ENCODE results near the gene CDH16.
A peak's percentile ranks its signal among the peaks of the same experiment; 100 is the strongest.

Gene CDH16

DNA sequence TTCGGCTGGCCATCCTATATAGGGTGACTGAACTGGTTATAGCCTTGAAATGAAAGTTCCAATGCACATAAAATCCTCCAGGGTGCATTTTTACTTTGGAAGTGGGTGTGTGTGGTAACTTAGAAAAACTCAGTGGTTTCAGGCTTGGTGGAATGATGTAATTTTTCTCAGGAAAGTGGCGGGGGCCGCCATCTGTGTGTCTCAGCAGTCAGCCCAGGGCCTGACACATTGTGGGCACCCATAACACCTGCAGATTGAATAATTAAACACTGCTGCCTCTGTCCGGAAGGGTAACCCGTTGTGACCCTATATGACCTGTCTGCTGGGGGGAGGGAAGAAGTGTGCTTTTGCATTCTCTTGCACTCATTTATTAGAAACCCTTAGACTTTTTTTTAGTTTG lies 40.6 kb downstream of the CDH16 start:
- DNase-seq, result no peak
- H3K9me3 ChIP-seq (ENCODE audit: severe bottlenecking), result no peaks in the 10 kb centered on the region
- no peak overlapping the region for H3K27ac ChIP-seq
- TF ChIP-seq, protein P1, sequence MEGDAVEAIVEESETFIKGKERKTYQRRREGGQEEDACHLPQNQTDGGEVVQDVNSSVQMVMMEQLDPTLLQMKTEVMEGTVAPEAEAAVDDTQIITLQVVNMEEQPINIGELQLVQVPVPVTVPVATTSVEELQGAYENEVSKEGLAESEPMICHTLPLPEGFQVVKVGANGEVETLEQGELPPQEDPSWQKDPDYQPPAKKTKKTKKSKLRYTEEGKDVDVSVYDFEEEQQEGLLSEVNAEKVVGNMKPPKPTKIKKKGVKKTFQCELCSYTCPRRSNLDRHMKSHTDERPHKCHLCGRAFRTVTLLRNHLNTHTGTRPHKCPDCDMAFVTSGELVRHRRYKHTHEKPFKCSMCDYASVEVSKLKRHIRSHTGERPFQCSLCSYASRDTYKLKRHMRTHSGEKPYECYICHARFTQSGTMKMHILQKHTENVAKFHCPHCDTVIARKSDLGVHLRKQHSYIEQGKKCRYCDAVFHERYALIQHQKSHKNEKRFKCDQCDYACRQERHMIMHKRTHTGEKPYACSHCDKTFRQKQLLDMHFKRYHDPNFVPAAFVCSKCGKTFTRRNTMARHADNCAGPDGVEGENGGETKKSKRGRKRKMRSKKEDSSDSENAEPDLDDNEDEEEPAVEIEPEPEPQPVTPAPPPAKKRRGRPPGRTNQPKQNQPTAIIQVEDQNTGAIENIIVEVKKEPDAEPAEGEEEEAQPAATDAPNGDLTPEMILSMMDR (IDR thresholded peaks at IDR 0.05; ENCODE audit: low read depth, low read length), result no peak
- H3K27me3 ChIP-seq (ENCODE audit: insufficient read depth, low read depth, severe bottlenecking), result no peaks in the 10 kb centered on the region
- no peak overlapping the region for H3K4me3 ChIP-seq (ENCODE audit: low read depth, low read length)
- H3K36me3 ChIP-seq, result 0 out of 2 replicates have a peak, but pooled peaks cover under 1% of the 10 kb centered on the region

DNA sequence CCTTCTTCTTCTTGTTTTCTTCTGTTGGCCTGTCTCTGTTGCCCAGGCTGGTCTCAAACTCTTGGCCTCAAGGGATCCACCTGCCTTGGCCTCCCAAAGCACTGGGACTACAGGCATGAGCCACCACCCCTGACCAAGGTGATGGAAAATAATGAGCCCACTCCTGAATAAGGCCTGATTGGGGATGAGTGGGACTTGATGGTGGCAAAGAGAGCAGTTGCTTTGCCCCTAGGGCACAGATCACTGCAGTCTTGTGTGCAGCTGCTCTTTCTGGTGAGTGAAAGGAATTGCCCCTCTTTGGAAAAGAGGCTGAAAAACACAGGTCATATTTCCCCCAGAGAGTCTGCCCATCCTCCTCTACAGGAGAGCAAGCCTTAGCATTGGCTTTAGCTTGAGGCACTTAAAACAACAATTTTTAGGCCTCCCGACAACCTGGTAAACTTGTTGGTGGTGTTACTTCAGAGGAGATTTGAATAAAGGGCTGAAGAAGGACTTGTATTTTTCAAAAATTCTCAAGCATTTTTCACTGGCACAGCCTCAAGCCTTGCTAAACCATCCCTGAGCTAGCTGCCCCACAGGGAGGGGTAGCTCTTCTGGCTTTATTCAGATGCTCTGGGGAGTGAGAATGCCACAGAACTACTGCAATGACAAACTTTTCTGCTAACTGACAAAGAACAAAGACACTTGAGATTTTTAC lies 44.5 kb downstream of the CDH16 start:
- Histone ChIP-seq H3K36me3 (no peaks in the 10 kb centered on the region), H3K27me3 (ENCODE audit: insufficient read depth, low read depth, severe bottlenecking) (no peaks in the 10 kb centered on the region), H3K27ac (no peak overlapping the region), H3K4me3 (ENCODE audit: low read depth, low read length) (no peak overlapping the region), H3K9me3 (ENCODE audit: severe bottlenecking) (no peaks in the 10 kb centered on the region)
- no peak for DNase-seq
- TF ChIP-seq, protein P1 (IDR thresholded peaks at IDR 0.05; ENCODE audit: low read depth, low read length), result no peak

- Histone ChIP-seq H3K9me3 (ENCODE audit: severe bottlenecking) (no peaks in the 10 kb centered on the region), H3K27me3 (ENCODE audit: insufficient read depth, low read depth, severe bottlenecking) (no peaks in the 10 kb centered on the region), H3K4me3 (ENCODE audit: low read depth, low read length) (no peak overlapping the region), H3K36me3 (no peaks in the 10 kb centered on the region), H3K27ac (no peak overlapping the region)
- DNase-seq, result no peak
- TF ChIP-seq, protein P1 (IDR thresholded peaks at IDR 0.05; ENCODE audit: low read depth, low read length), result no peak
Measured at GRCh38 chr16:66873685-66874055, 45.0 kb downstream of the CDH16 start.

- no peaks in the 10 kb centered on the region for H3K9me3 ChIP-seq (ENCODE audit: severe bottlenecking)
- no peak overlapping the region for H3K27ac ChIP-seq
- TF ChIP-seq, protein P1 (IDR thresholded peaks at IDR 0.05; ENCODE audit: low read depth, low read length), result peak; percentile 94
- no peaks in the 10 kb centered on the region for H3K27me3 ChIP-seq (ENCODE audit: insufficient read depth, low read depth, severe bottlenecking)
- peak; percentile 89 for DNase-seq
- peak overlapping the region; percentile 5 for H3K4me3 ChIP-seq (ENCODE audit: low read depth, low read length)
- no peaks in the 10 kb centered on the region for H3K36me3 ChIP-seq
Measured at GRCh38 chr16:66872943-66873684, 45.6 kb downstream of the CDH16 start.

DNA sequence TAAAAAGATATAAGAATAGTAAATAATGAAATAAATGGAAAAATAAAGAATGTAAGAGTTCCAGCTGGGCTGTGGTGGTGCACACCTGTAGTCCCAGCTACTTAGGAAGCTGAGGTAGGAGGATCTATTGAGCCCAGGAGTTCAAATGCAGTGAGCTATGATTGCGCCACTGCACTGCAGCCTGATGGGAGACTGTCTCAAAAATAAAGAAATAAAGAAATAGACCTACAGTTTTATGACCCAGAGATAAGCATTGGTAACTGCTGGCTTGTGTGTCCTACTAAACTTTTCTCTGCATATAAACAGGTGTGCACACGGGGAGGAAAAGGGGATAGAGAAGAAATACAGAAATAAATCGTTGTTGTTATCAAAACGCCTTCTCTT lies 46.1 kb downstream of the CDH16 start:
- H3K27me3 ChIP-seq (ENCODE audit: insufficient read depth, low read depth, severe bottlenecking), result no peaks in the 10 kb centered on the region
- no peaks in the 10 kb centered on the region for H3K9me3 ChIP-seq (ENCODE audit: severe bottlenecking)
- H3K4me3 ChIP-seq (ENCODE audit: low read depth, low read length), result peak overlapping the region; percentile 5
- no peak for DNase-seq
- no peaks in the 10 kb centered on the region for H3K36me3 ChIP-seq
- no peak overlapping the region for H3K27ac ChIP-seq
- TF ChIP-seq, protein P1 (IDR thresholded peaks at IDR 0.05; ENCODE audit: low read depth, low read length), result no peak

Measured in WERI-Rb-1 (cell line).